ENCODE results near the gene TXLNA. TPM values are rescaled to one million over a fixed set of nuclear protein-coding genes. Genes with fewer than 3 reads are reported as not detected.

The TXLNA gene
- polyA plus RNA-seq, 2 of the 4 experiments (the other 2 are of a cell fraction), result 22.5 to 25.0 TPM

DNA sequence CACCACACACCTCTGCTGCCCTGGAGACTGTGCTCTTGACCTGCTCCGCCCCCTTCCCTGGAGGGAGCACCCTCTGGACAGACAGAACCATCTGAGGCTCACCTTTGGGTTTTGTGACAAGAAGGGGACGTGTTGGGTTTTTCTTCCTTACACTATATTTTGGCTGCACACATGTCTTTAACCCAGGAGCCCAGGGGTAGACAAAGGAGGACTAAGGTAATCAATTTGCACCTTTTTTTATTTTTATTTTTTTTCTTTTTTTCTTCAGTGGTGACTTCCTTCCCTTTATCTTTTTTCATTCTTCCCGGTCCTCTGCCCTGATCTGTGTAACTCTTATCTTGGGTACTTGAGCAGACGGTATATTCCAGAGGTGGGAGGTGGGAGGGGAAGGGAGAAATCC is 8.5 kb upstream of the TXLNA start:
- H3K4me2 ChIP-seq, result no peak overlapping the region
- DNase-seq (ENCODE audit: low read depth in 1 of 2, low spot score in 1 of 2) (no peak), FAIRE-seq (no peak), ATAC-seq (no peak)
- ChIA-PET POLR2A (no interaction called here), CTCF (no interaction called here)
- TF ChIP-seq, protein P1, sequence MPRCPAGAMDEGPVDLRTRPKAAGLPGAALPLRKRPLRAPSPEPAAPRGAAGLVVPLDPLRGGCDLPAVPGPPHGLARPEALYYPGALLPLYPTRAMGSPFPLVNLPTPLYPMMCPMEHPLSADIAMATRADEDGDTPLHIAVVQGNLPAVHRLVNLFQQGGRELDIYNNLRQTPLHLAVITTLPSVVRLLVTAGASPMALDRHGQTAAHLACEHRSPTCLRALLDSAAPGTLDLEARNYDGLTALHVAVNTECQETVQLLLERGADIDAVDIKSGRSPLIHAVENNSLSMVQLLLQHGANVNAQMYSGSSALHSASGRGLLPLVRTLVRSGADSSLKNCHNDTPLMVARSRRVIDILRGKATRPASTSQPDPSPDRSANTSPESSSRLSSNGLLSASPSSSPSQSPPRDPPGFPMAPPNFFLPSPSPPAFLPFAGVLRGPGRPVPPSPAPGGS (IDR thresholded peaks at IDR 0.05), result no peak
- no peak for TF ChIP-seq MAX (IDR thresholded peaks at IDR 0.05)
- TF ChIP-seq, protein P2, sequence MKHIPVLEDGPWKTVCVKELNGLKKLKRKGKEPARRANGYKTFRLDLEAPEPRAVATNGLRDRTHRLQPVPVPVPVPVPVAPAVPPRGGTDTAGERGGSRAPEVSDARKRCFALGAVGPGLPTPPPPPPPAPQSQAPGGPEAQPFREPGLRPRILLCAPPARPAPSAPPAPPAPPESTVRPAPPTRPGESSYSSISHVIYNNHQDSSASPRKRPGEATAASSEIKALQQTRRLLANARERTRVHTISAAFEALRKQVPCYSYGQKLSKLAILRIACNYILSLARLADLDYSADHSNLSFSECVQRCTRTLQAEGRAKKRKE (CRISPR knock-in tag; IDR thresholded peaks at IDR 0.05; ENCODE audit: low read depth), result no peak
- TF ChIP-seq CHD4 (IDR thresholded peaks at IDR 0.05; ENCODE audit: borderline replicate concordance), result no peak
- no peak for TF ChIP-seq SREBF2 (IDR thresholded peaks at IDR 0.05)
- TF ChIP-seq, protein P3, sequence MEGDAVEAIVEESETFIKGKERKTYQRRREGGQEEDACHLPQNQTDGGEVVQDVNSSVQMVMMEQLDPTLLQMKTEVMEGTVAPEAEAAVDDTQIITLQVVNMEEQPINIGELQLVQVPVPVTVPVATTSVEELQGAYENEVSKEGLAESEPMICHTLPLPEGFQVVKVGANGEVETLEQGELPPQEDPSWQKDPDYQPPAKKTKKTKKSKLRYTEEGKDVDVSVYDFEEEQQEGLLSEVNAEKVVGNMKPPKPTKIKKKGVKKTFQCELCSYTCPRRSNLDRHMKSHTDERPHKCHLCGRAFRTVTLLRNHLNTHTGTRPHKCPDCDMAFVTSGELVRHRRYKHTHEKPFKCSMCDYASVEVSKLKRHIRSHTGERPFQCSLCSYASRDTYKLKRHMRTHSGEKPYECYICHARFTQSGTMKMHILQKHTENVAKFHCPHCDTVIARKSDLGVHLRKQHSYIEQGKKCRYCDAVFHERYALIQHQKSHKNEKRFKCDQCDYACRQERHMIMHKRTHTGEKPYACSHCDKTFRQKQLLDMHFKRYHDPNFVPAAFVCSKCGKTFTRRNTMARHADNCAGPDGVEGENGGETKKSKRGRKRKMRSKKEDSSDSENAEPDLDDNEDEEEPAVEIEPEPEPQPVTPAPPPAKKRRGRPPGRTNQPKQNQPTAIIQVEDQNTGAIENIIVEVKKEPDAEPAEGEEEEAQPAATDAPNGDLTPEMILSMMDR (IDR thresholded peaks at IDR 0.05), result no peak
- no peak for TF ChIP-seq FOSL2 (IDR thresholded peaks at IDR 0.05)
- TF ChIP-seq FOSL2 (CRISPR knock-in tag; IDR thresholded peaks at IDR 0.05), result no peak
- H3K4me1 ChIP-seq, result peaks cover 7% of the 10 kb centered on the region; the same call in 2 of the 3 replicates
- H3K9me3 ChIP-seq, result no peaks in the 10 kb centered on the region
- WGBS (ENCODE audit: missing lambda C conversion rate), result 87% methylated on average over 4 of the region's 4 CpGs
- no peak overlapping the region for H3K27ac ChIP-seq
- H3K4me3 ChIP-seq, result no peak overlapping the region

- Histone ChIP-seq H3K4me3 (no peak overlapping the region), H3K4me2 (no peak overlapping the region), H3K9me3 (no peaks in the 10 kb centered on the region), H3K27ac (no peak overlapping the region), H3K4me1 (peaks cover 7% of the 10 kb centered on the region; the same call in 2 of the 3 replicates)
- DNase-seq (ENCODE audit: low read depth in 1 of 2, low spot score in 1 of 2) (no peak), FAIRE-seq (no peak), ATAC-seq (no peak)
- 86% methylated on average over 1 of the region's 1 CpG for WGBS (ENCODE audit: missing lambda C conversion rate)
- ChIA-PET POLR2A (interaction anchor here (0.6 kb wide), 1 partner anchor 58 kb away, joined by 3 read pairs; no protein-coding TSS in a partner anchor), CTCF (no interaction called here)
- TF ChIP-seq EP300 (IDR thresholded peaks at IDR 0.05) (no peak), POLR2A (IDR thresholded peaks at IDR 0.05; ENCODE audit: low read length) (no peak), JUN (IDR thresholded peaks at IDR 0.05) (no peak)
- TF ChIP-seq, protein P4, sequence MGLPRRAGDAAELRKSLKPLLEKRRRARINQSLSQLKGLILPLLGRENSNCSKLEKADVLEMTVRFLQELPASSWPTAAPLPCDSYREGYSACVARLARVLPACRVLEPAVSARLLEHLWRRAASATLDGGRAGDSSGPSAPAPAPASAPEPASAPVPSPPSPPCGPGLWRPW (IDR thresholded peaks at IDR 0.05), result no peak
Observed at GRCh38 chr1:32172621-32173245, 6.7 kb upstream of the TXLNA start.

DNA sequence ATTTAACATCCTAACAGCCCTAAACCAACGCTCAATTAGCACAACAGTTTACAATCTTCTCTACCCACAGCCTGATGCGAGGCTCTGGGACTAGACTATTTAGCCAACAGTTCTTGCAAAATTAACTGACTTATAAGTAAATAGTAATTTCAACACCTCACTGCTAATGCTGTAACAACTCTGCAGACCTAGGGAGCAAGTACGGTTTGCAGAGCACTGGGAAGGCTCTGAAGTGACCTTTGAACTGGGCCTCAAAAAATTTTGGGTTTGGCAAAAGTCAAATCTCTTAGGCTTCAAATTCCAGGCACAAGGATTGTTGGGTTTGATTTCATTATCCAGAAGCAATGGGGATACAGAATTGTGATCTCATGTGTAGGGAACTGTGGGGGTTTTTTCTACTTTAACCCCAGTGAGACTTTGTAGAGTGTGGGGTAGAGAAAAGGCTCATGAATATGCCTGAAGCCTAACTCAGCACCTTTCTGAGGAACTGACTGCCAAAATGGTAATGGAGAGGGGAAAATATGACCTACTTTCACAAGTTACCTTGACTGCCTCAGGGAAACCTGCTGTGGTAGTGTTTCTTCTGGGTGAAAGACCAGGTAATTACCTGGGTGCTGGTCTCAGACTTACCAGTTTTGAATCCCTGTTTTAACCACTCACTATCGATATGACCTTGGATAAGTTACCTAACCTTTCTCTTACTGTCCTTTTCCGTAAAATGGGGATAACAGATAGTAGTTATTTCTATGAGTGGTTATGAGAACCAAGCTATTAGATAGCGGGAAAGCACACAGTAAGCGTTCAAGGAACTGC is 889 bp upstream of the TXLNA start:
- no peak for FAIRE-seq
- 79% methylated on average over 7 of the region's 7 CpGs for WGBS (ENCODE audit: missing lambda C conversion rate)
- H3K4me3 ChIP-seq, result peak overlapping the region; percentile 90; the same call in 2 of the 3 replicates
- peak overlapping the region; percentile 89 to 94 for H3K27ac ChIP-seq
- peaks cover 30% of the 10 kb centered on the region for H3K4me1 ChIP-seq
- ATAC-seq, result no peak
- CTCF ChIA-PET, result interaction anchor here (1.2 kb wide), 1 partner anchor 25 kb away, joined by 7 read pairs; no protein-coding TSS in a partner anchor
- no peaks in the 10 kb centered on the region for H3K9me3 ChIP-seq
- POLR2A ChIA-PET, result interaction anchor here (0.5 to 2.0 kb wide), 17 partner anchors 11 to 154 kb away, joined by 3 to 16 read pairs (median 4); partner anchors contain the start of genes CCDC28B, IQCC and KPNA6
- no peak for DNase-seq (ENCODE audit: low read depth in 1 of 2, low spot score in 1 of 2)
- H3K4me2 ChIP-seq, result peak overlapping the region; percentile 95
- no peak for TF ChIP-seq HOXA7 (CRISPR knock-in tag; IDR thresholded peaks at IDR 0.05)
- TF ChIP-seq, protein P5, sequence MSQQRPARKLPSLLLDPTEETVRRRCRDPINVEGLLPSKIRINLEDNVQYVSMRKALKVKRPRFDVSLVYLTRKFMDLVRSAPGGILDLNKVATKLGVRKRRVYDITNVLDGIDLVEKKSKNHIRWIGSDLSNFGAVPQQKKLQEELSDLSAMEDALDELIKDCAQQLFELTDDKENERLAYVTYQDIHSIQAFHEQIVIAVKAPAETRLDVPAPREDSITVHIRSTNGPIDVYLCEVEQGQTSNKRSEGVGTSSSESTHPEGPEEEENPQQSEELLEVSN (IDR thresholded peaks at IDR 0.05; ENCODE audit: borderline replicate concordance, low read depth), result no peak
- TF ChIP-seq MAX (IDR thresholded peaks at IDR 0.05), result no peak
- TF ChIP-seq TP53 (CRISPR knock-in tag; IDR thresholded peaks at IDR 0.05), result no peak
- TF ChIP-seq, protein P1 (IDR thresholded peaks at IDR 0.05), result no peak
- no peak for TF ChIP-seq RNF2 (IDR thresholded peaks at IDR 0.05; ENCODE audit: borderline replicate concordance, low read depth)
- TF ChIP-seq HOXB5 (CRISPR knock-in tag; IDR thresholded peaks at IDR 0.05), result no peak
- TF ChIP-seq FOSB (CRISPR knock-in tag; IDR thresholded peaks at IDR 0.05), result no peak
- no peak for TF ChIP-seq RFX5 (IDR thresholded peaks at IDR 0.05)
- TF ChIP-seq KDM5A (IDR thresholded peaks at IDR 0.05), result no peak
- no peak for TF ChIP-seq NR3C1 (IDR thresholded peaks at IDR 0.05)
- TF ChIP-seq, protein P6, sequence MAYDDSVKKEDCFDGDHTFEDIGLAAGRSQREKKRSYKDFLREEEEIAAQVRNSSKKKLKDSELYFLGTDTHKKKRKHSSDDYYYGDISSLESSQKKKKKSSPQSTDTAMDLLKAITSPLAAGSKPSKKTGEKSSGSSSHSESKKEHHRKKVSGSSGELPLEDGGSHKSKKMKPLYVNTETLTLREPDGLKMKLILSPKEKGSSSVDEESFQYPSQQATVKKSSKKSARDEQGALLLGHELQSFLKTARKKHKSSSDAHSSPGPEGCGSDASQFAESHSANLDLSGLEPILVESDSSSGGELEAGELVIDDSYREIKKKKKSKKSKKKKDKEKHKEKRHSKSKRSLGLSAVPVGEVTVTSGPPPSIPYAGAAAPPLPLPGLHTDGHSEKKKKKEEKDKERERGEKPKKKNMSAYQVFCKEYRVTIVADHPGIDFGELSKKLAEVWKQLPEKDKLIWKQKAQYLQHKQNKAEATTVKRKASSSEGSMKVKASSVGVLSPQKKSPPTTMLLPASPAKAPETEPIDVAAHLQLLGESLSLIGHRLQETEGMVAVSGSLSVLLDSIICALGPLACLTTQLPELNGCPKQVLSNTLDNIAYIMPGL (CRISPR knock-in tag; IDR thresholded peaks at IDR 0.05; ENCODE audit: borderline replicate concordance), result no peak
- TF ChIP-seq CHD4 (IDR thresholded peaks at IDR 0.05; ENCODE audit: borderline replicate concordance), result no peak
- no peak for TF ChIP-seq SMC3 (IDR thresholded peaks at IDR 0.05)

All from A549 (cell line).